ENCODE data around the gene FCRL6. TPM values are rescaled to one million over a fixed set of nuclear protein-coding genes. Genes with fewer than 3 reads are reported as not detected.

The FCRL6 gene
- total RNA-seq, 4 donors from 2014 or later: 0.39 to 2.2 (median 1.4) TPM

DNA sequence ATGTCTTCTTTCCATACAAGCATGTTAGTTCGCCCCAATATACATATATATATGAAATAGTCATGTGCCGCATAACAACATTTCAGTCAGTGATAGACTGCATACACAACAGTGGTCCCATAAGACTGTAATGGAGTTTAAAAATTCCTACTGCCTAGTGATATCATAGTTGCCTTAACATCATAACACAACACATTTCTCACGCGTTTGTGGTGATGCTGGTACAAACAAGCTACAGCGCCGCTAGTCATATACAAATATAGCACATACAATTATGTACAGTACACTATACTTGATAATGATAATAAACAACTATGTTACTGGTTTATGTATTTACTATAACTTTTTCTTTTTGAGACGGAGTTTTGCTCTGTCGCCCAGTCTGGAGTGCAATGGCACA lies 13.8 kb downstream of the FCRL6 start:
- TF ChIP-seq EP300 (IDR thresholded peaks at IDR 0.05) (no peak), POLR2A (IDR thresholded peaks at IDR 0.05) (no peak)
- TF ChIP-seq, protein P1, sequence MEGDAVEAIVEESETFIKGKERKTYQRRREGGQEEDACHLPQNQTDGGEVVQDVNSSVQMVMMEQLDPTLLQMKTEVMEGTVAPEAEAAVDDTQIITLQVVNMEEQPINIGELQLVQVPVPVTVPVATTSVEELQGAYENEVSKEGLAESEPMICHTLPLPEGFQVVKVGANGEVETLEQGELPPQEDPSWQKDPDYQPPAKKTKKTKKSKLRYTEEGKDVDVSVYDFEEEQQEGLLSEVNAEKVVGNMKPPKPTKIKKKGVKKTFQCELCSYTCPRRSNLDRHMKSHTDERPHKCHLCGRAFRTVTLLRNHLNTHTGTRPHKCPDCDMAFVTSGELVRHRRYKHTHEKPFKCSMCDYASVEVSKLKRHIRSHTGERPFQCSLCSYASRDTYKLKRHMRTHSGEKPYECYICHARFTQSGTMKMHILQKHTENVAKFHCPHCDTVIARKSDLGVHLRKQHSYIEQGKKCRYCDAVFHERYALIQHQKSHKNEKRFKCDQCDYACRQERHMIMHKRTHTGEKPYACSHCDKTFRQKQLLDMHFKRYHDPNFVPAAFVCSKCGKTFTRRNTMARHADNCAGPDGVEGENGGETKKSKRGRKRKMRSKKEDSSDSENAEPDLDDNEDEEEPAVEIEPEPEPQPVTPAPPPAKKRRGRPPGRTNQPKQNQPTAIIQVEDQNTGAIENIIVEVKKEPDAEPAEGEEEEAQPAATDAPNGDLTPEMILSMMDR (IDR thresholded peaks at IDR 0.05): no peak
- WGBS, 2 donors: 89 to 94% methylated on average over 8 of the region's 8 CpGs
- Histone ChIP-seq H3K27ac (no peak overlapping the region), H3K9me3 (no peaks in the 10 kb centered on the region), H3K27me3 (no peaks in the 10 kb centered on the region), H3K4me1 (no peaks in the 10 kb centered on the region), H3K4me3 (no peak overlapping the region), H3K36me3 (no peaks in the 10 kb centered on the region)
- no peak for DNase-seq (ENCODE audit: low spot score in 2 of 2)

GRCh38 chr1:159817276-159818041 lies 15.3 kb downstream of the FCRL6 start:
- Histone ChIP-seq H3K4me1 (no peaks in the 10 kb centered on the region), H3K4me3 (no peak overlapping the region), H3K27me3 (no peaks in the 10 kb centered on the region), H3K27ac (no peak overlapping the region), H3K36me3 (no peaks in the 10 kb centered on the region), H3K9me3 (no peaks in the 10 kb centered on the region)
- DNase-seq (ENCODE audit: low spot score in 2 of 2): no peak
- TF ChIP-seq POLR2A (IDR thresholded peaks at IDR 0.05) (no peak), EP300 (IDR thresholded peaks at IDR 0.05) (no peak)
- TF ChIP-seq, protein P1 (IDR thresholded peaks at IDR 0.05): no peak
- 78 to 86% methylated on average over 11 of the region's 11 CpGs for WGBS, 2 donors

- Histone ChIP-seq H3K4me3 (no peak overlapping the region), H3K9me3 (no peaks in the 10 kb centered on the region), H3K4me1 (no peaks in the 10 kb centered on the region), H3K36me3 (no peaks in the 10 kb centered on the region), H3K27me3 (peaks cover 0 to 13% of the 10 kb centered on the region in 2 donors), H3K27ac (no peak overlapping the region)
- TF ChIP-seq EP300 (IDR thresholded peaks at IDR 0.05) (no peak), POLR2A (IDR thresholded peaks at IDR 0.05) (no peak)
- TF ChIP-seq, protein P1 (IDR thresholded peaks at IDR 0.05): no peak
- DNase-seq (ENCODE audit: low spot score in 2 of 2): no peak
- WGBS, 2 donors: 76 to 77% methylated on average over 9 of the region's 9 CpGs
Measured at GRCh38 chr1:159821171-159821867, 19.2 kb downstream of the FCRL6 start.

- H3K27ac ChIP-seq: no peak overlapping the region
- no peaks in the 10 kb centered on the region for H3K4me1 ChIP-seq
- peaks cover 0 to 13% of the 10 kb centered on the region in 2 donors for H3K27me3 ChIP-seq
- no peak for DNase-seq (ENCODE audit: low spot score in 2 of 2)
- 14 to 18% methylated on average over 7 of the region's 7 CpGs for WGBS, 2 donors
- H3K9me3 ChIP-seq: no peaks in the 10 kb centered on the region
- no peaks in the 10 kb centered on the region for H3K36me3 ChIP-seq
- TF ChIP-seq, protein P1 (IDR thresholded peaks at IDR 0.05): no peak
- no peak for TF ChIP-seq POLR2A (IDR thresholded peaks at IDR 0.05)
- no peak for TF ChIP-seq EP300 (IDR thresholded peaks at IDR 0.05)
- no peak overlapping the region for H3K4me3 ChIP-seq
Measured at GRCh38 chr1:159823406-159823805, 21.2 kb downstream of the FCRL6 start.

DNA sequence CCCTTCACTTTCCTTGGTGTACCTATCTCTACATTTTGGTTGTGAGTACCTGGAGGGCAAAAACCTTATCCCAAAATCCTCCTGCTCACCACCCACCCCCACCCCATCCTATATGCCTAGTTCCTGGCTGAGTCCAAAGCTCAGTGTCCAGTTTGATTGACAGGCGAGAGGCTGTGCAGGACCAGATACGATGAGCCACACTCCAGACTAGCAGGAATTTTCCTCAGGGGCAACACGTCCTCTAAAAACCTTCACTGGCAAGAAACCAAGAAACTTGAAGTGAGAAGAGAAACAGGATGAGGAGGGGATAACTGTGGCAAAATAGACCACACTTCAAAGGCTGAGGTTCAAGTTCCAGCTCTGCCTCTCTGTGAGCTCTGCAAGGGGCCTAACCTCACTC lies 23.4 kb downstream of the FCRL6 start:
- no peak overlapping the region for H3K27ac ChIP-seq
- TF ChIP-seq, protein P1 (IDR thresholded peaks at IDR 0.05): no peak
- TF ChIP-seq EP300 (IDR thresholded peaks at IDR 0.05): no peak
- no peak for TF ChIP-seq POLR2A (IDR thresholded peaks at IDR 0.05)
- DNase-seq (ENCODE audit: low spot score in 2 of 2): no peak
- no peaks in the 10 kb centered on the region for H3K36me3 ChIP-seq
- no peak overlapping the region for H3K4me3 ChIP-seq
- WGBS, 2 donors: 57 to 59% methylated on average over 3 of the region's 3 CpGs
- peaks cover 0 to 13% of the 10 kb centered on the region in 2 donors for H3K27me3 ChIP-seq
- no peaks in the 10 kb centered on the region for H3K9me3 ChIP-seq
- H3K4me1 ChIP-seq: peaks cover 0 to 6% (median 0%) of the 10 kb centered on the region in 4 donors

Measured in tibial nerve (tissue), 4 donors.